HL-60 (cell line): ENCODE data around the gene GRK6.

Source experiments
- DNase-seq, 2 experiments: peaks; one replicate each; pipeline ENCODE4 v3.0.0-alpha.2; 2010 to 2020; ENCODE audit warnings: low read depth in 1 of 2, low spot score in 1 of 2
- H3K27ac ChIP-seq: fragments of 250-450 bp; sonication (Bioruptor Pico); replicated peaks from 2 replicates; pipeline ENCODE4 v1.5.1; 2020; ENCODE audit warnings: mild to moderate bottlenecking, moderate library complexity
- H3K27me3 ChIP-seq: fragments of 250-450 bp; sonication (Bioruptor Pico); 2 replicates; pipeline ENCODE4 v1.5.1; 2021; ENCODE audit warnings: mild to moderate bottlenecking, moderate library complexity; ENCODE audit not compliant: insufficient read depth, poor library complexity, severe bottlenecking
- H3K4me3 ChIP-seq: replicated peaks from 2 replicates; pipeline ENCODE4 v1.5.1; 2011; ENCODE audit warnings: mild to moderate bottlenecking, control low read depth, low read length; ENCODE audit not compliant: insufficient read depth
- CTCF ChIP-seq: IDR thresholded peaks from one replicate; pipeline ENCODE4 v1.5.1; 2011; ENCODE audit warnings: low read length, control low read depth, inconsistent platforms; ENCODE audit not compliant: insufficient read depth
- GABPA ChIP-seq: IDR thresholded peaks from 2 replicates; pipeline ENCODE4 v1.6.1; 2012; ENCODE audit warnings: low read depth
- POLR2AphosphoS5 ChIP-seq: IDR thresholded peaks from 2 replicates; pipeline ENCODE4 v1.6.1; 2012; ENCODE audit warnings: low read depth
- SPI1 ChIP-seq: IDR thresholded peaks from 2 replicates; pipeline ENCODE4 v1.6.1; 2012; ENCODE audit warnings: low read depth, mild to moderate bottlenecking, borderline replicate concordance
- TF ChIP-seq, protein P1 (sequence below): IDR thresholded peaks from 2 replicates; pipeline ENCODE4 v1.6.1; 2012; ENCODE audit warnings: low read depth; ENCODE audit not compliant: insufficient replicate concordance

Gene GRK6

DNA sequence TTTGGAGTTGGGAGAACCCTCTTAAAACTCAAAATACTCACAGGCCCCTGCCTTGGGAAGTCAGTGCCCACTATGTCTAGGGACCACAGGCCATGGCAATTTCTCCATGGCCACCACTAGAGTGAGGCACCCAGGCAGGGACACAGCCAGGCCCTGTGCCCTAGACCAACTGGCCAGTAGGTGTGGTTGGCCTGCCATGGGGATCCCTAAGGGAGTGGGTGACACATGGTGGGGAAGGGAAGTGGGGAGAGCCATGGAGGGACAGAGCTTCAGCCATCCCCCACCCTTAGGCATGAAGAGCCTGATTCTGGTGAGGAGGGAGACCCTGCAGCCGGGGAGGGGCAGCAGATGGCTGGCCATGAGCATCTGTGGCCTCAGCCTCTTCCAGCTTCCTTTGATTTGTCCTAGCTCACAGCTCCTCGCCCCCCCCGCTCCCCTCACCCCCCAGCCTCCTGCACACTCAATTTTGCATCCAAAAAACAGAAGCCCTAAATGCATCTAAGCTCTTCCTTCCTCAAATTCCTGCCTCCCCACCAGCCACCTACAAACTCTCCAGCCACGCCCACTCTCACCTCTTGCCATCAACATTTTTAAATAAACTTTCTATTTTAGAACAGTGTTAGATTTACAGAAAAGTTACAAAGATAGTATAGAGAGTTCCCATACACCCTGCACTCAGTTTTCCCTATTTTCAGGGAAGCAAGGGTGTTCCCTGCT, 48.5 kb downstream of the GRK6 start:
- H3K27me3 ChIP-seq, result no peaks in the 10 kb centered on the region
- TF ChIP-seq SPI1 (peak; percentile 14; the same call in 1 of the 2 replicates), CTCF (no peak), POLR2AphosphoS5 (no peak)
- no peak overlapping the region for H3K27ac ChIP-seq
- no peak for DNase-seq
- no peak overlapping the region for H3K4me3 ChIP-seq

DNA sequence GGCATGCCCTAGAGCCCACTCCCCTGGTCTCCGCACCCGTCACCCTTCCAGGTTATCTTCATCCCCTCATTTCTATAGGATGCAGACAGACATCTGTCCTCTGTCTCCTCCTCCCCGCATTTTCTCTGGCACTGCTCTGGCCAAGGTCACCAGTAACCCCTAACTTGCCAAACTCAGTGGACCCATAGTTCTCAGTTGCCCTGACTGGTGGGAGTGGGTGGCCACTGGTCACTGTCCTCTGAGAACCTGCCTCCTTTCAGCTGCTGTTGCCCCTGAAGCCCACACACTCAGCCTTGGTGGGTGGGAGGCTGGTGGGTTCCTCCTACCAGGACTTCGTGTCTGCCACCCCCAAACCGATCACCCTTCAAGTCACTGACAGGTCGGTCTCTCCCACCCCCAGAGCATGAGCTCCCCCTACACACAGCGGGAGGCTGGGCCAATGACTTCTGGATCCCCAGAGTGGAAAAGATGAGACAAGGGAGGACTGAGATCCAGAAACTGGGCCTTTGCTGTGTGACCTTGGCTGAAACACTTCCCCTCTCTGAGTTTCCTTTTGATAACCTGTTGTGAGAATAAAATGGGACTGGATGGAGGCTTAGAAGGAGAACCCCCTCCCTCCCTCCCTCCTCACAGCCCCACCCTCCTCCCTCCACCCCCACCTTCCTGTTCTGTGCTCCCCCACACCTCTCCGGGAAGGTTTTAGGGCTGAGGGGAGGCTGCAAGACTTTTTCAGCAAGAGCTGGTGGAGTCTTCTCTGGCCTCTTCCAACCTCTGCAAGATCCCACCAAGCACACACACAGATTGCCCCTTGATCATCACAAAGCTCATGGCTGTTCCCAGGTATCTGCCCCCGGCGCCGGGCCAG, 49.3 kb downstream of the GRK6 start:
- no peaks in the 10 kb centered on the region for H3K27me3 ChIP-seq
- TF ChIP-seq, protein P1, sequence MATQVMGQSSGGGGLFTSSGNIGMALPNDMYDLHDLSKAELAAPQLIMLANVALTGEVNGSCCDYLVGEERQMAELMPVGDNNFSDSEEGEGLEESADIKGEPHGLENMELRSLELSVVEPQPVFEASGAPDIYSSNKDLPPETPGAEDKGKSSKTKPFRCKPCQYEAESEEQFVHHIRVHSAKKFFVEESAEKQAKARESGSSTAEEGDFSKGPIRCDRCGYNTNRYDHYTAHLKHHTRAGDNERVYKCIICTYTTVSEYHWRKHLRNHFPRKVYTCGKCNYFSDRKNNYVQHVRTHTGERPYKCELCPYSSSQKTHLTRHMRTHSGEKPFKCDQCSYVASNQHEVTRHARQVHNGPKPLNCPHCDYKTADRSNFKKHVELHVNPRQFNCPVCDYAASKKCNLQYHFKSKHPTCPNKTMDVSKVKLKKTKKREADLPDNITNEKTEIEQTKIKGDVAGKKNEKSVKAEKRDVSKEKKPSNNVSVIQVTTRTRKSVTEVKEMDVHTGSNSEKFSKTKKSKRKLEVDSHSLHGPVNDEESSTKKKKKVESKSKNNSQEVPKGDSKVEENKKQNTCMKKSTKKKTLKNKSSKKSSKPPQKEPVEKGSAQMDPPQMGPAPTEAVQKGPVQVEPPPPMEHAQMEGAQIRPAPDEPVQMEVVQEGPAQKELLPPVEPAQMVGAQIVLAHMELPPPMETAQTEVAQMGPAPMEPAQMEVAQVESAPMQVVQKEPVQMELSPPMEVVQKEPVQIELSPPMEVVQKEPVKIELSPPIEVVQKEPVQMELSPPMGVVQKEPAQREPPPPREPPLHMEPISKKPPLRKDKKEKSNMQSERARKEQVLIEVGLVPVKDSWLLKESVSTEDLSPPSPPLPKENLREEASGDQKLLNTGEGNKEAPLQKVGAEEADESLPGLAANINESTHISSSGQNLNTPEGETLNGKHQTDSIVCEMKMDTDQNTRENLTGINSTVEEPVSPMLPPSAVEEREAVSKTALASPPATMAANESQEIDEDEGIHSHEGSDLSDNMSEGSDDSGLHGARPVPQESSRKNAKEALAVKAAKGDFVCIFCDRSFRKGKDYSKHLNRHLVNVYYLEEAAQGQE, result no peak
- no peak for TF ChIP-seq CTCF
- TF ChIP-seq GABPA, result no peak
- no peak for TF ChIP-seq POLR2AphosphoS5
- no peak for TF ChIP-seq SPI1
- DNase-seq, result no peak
- H3K27ac ChIP-seq, result no peak overlapping the region
- no peak overlapping the region for H3K4me3 ChIP-seq

DNA sequence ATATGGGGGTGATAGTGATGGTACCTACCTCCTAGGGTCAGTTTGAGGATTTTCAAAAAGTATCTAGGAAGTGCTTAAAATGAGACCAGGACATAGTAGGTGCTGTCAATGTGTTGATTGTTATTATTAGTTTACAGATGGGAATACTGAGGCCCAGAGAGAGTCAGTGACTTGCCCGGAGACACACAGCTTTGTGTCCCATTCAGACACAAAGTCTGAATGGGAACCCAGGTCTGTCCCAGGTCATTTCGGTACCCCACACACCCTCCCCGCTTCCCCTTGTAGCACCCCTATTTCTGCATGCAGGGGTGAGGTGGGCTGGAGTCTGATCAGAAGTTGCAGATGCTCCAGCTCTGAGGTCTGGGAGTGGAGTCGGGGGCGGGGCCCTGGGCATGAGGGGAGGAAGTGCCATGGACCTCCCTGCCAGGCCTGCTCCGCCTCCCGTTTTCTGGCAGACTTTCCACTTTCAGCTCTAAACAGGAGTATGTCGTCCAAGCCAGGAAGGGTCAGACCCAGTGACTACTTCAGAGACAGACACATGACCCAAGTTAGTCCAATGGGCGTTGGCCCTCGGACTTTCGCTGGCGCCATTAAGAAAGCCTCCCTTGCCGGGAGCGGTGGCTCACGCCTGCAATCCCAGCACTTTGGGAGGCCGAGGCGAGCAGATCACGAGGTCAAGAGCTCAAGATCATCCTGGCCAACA, 50.2 kb downstream of the GRK6 start:
- DNase-seq, result no peak
- no peak overlapping the region for H3K27ac ChIP-seq
- H3K27me3 ChIP-seq, result no peaks in the 10 kb centered on the region
- TF ChIP-seq SPI1, result peak; percentile 55; the same call in 1 of the 2 replicates
- no peak for TF ChIP-seq POLR2AphosphoS5
- H3K4me3 ChIP-seq, result no peak overlapping the region

- Histone ChIP-seq H3K4me3 (no peak overlapping the region), H3K27ac (peak overlapping the region; percentile 83)
Observed at GRCh38 chr5:177477701-177478477, 51.4 kb downstream of the GRK6 start.

More at GRCh38 chr5:177477701-177478477, 51.4 kb downstream of the GRK6 start:
- no peaks in the 10 kb centered on the region for H3K27me3 ChIP-seq
- DNase-seq, result no peak
- no peak for TF ChIP-seq SPI1
- no peak for TF ChIP-seq POLR2AphosphoS5
- TF ChIP-seq, protein P1, result no peak
- no peak for TF ChIP-seq GABPA
- TF ChIP-seq CTCF, result no peak
